ENCODE measurements around the gene HERC5. TPM values are rescaled to one million over a fixed set of nuclear protein-coding genes. Genes with fewer than 3 reads are reported as not detected.

HERC5 gene
- total and polyA plus RNA-seq, 2 experiments from 2014 or later: 0.10 to 0.32 TPM

DNA sequence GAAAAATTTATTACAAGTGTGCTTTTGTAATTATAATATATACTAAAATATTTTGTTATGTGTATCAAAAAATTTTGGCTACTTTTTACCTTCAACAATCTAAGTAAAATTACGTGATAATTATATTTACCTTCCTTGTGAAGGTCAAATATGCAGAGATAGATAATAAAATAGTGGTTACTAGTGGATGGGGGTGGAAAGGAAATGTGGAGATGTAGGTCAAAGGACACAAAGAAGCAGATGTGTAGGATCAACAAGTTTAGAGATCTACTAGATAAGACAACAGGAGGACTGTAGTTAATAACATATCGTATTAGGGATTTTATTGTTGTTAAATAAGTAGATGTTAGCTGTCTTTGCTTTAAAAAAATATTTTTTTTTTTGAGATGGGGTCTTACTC is 21.3 kb downstream of the HERC5 start:
- Histone ChIP-seq H3K27me3 (replicated peaks; ENCODE audit: insufficient read depth) (no peaks in the 10 kb centered on the region), H4K20me1 (ENCODE audit: insufficient read depth) (no peaks in the 10 kb centered on the region), H3K9me3 (ENCODE audit: low read depth) (no peaks in the 10 kb centered on the region), H3K9ac (no peak overlapping the region), H2AFZ (no peak overlapping the region), H3K4me1 (ENCODE audit: insufficient read depth) (no peaks in the 10 kb centered on the region), H3K4me2 (ENCODE audit: unreplicated experiment) (no peak overlapping the region), H3K79me2 (ENCODE audit: insufficient read depth) (no peaks in the 10 kb centered on the region), H3K4me3 (no peak overlapping the region), H3K36me3 (ENCODE audit: low read depth) (no peaks in the 10 kb centered on the region), H3F3A (ENCODE audit: insufficient read depth) (no peaks in the 10 kb centered on the region), H3K9me2 (ENCODE audit: insufficient read depth) (no peaks in the 10 kb centered on the region), H3K27ac (no peak overlapping the region)
- WGBS, 2 experiments (ENCODE audit: low coverage in 1 of 2, low lambda C conversion rate in 2 of 2, missing lambda C conversion rate in 2 of 2): 84 to 90% methylated on average over 2 of the region's 2 CpGs
- no peak for DNase-seq
- in situ Hi-C loops (cut with MboI): no loop called here
- TF ChIP-seq EZH2phosphoT487 (IDR thresholded peaks at IDR 0.05; ENCODE audit: insufficient read depth, low read depth) (no peak), EZH2 (IDR thresholded peaks at IDR 0.05; ENCODE audit: insufficient read depth, poor library complexity, severe bottlenecking) (no peak)

DNA sequence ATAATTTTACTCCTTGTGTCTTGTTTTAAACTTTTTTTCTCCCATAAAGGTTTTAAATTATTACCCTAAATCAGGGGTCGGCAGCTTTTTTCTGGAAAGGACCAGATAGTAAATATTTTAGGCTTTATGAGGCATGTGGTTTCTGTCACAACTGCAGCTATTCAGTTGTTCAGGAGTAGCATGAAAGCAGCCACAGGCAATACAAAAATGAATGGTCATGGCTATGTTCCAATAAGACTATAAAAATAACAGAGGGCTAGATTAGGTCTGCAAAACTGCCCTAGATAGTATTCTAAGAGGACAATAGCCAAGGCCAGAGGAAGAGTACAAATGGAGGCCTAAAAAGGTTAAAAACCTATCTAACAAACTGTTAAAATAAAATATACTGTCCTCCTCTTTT is 24.6 kb downstream of the HERC5 start:
- no peaks in the 10 kb centered on the region for H3K36me3 ChIP-seq (ENCODE audit: low read depth)
- in situ Hi-C loops (cut with MboI): no loop called here
- H3K79me2 ChIP-seq (ENCODE audit: insufficient read depth): no peaks in the 10 kb centered on the region
- H3K9me2 ChIP-seq (ENCODE audit: insufficient read depth): no peaks in the 10 kb centered on the region
- no peak for DNase-seq
- no peak for TF ChIP-seq EZH2 (IDR thresholded peaks at IDR 0.05; ENCODE audit: insufficient read depth, poor library complexity, severe bottlenecking)
- no peak for TF ChIP-seq EZH2phosphoT487 (IDR thresholded peaks at IDR 0.05; ENCODE audit: insufficient read depth, low read depth)
- H3K4me3 ChIP-seq: no peak overlapping the region
- no peaks in the 10 kb centered on the region for H4K20me1 ChIP-seq (ENCODE audit: insufficient read depth)
- H2AFZ ChIP-seq: no peak overlapping the region
- no peak overlapping the region for H3K4me2 ChIP-seq (ENCODE audit: unreplicated experiment)
- H3K27ac ChIP-seq: no peak overlapping the region
- no peaks in the 10 kb centered on the region for H3K4me1 ChIP-seq (ENCODE audit: insufficient read depth)
- H3K9ac ChIP-seq: no peak overlapping the region
- H3K27me3 ChIP-seq (replicated peaks; ENCODE audit: insufficient read depth): no peaks in the 10 kb centered on the region
- H3K9me3 ChIP-seq (ENCODE audit: low read depth): no peaks in the 10 kb centered on the region
- WGBS, 2 experiments (ENCODE audit: low coverage in 1 of 2, low lambda C conversion rate in 2 of 2, missing lambda C conversion rate in 2 of 2): 40 to 50% methylated on average over 1 of the region's 1 CpG
- H3F3A ChIP-seq (ENCODE audit: insufficient read depth): no peaks in the 10 kb centered on the region

DNA sequence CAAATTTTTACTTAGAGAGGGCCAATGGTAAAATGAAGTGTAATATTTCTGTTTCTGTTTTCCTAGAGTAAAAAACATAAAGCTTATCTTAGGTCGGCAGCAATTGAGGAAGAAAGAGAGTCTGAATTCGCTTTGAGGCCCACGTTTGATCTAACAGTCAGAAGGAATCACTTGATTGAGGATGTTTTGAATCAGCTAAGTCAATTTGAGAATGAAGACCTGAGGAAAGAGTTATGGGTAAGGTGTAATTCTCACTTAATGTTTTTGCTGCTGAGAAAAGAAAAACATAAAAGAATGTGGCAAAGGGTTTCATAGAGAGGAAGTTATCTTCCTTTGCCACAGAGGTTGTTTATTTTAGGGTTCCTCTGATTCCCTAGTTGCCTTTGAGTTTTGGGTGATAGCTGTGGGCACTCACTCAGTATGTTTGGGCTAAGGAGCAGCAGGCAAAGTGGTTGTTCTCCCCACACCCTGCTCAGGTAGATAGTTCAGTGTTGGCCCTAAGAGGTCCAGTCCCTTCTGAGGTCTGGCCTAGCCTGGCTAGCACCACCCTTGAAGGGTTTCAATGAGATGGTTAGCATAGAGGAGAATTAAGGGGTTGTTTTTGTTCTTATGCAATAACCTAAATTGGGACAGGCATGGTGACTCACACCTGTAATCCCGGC is 32.3 kb downstream of the HERC5 start:
- H3K4me2 ChIP-seq (ENCODE audit: unreplicated experiment): no peak overlapping the region

DNA sequence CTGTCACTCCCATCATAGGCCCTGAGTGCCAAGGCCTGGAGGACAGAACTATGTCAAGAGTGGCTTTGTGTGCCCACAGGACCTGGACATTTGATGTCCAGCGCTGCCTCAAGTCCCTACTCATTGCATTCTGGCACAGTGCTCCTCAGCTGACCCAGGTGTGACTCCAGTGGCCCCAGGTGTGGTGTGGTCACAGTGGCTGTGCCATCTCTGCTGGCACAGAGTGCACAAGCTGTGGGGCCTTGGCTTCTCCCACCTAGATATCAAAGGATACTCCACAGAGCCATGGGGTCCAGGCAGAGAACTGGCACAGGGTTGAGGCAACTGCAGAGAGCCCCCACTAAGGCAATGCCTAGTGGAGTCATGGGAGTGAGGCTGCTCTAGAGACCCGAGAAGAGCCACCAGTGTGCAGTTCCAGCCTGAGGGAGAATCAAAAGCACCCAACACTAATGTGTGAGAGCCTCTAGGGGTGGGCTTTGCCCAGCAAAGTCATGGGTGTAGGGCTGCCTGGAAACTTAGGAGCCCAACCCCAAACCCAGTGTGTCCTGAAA is 41.0 kb downstream of the HERC5 start:
- Histone ChIP-seq H3K36me3 (ENCODE audit: low read depth) (no peaks in the 10 kb centered on the region), H3K27ac (no peak overlapping the region), H3K79me2 (ENCODE audit: insufficient read depth) (no peaks in the 10 kb centered on the region), H3K9me3 (ENCODE audit: low read depth) (no peaks in the 10 kb centered on the region), H3K4me2 (ENCODE audit: unreplicated experiment) (no peak overlapping the region), H3F3A (ENCODE audit: insufficient read depth) (no peaks in the 10 kb centered on the region), H2AFZ (no peak overlapping the region), H3K9me2 (ENCODE audit: insufficient read depth) (no peaks in the 10 kb centered on the region), H3K9ac (no peak overlapping the region), H3K4me3 (no peak overlapping the region), H4K20me1 (ENCODE audit: insufficient read depth) (no peaks in the 10 kb centered on the region), H3K4me1 (ENCODE audit: insufficient read depth) (no peaks in the 10 kb centered on the region), H3K27me3 (replicated peaks; ENCODE audit: insufficient read depth) (no peaks in the 10 kb centered on the region; the same call in 1 of the 2 replicates)
- TF ChIP-seq EZH2 (IDR thresholded peaks at IDR 0.05; ENCODE audit: insufficient read depth, poor library complexity, severe bottlenecking) (no peak), EZH2phosphoT487 (IDR thresholded peaks at IDR 0.05; ENCODE audit: insufficient read depth, low read depth) (no peak)
- no peak for DNase-seq
- WGBS, 2 experiments (ENCODE audit: low coverage in 1 of 2, low lambda C conversion rate in 2 of 2, missing lambda C conversion rate in 2 of 2): 56 to 57% methylated on average over 2 of the region's 2 CpGs
- in situ Hi-C loops (cut with MboI): no loop called here

More for the DNA sequence above, 32.3 kb downstream of the HERC5 start:
- H2AFZ ChIP-seq: no peak overlapping the region
- no peak for TF ChIP-seq EZH2 (IDR thresholded peaks at IDR 0.05; ENCODE audit: insufficient read depth, poor library complexity, severe bottlenecking)
- no peak for TF ChIP-seq EZH2phosphoT487 (IDR thresholded peaks at IDR 0.05; ENCODE audit: insufficient read depth, low read depth)
- no peaks in the 10 kb centered on the region for H4K20me1 ChIP-seq (ENCODE audit: insufficient read depth)
- in situ Hi-C loops (cut with MboI): no loop called here
- no peak overlapping the region for H3K4me3 ChIP-seq
- WGBS, 2 experiments (ENCODE audit: low coverage in 1 of 2, low lambda C conversion rate in 2 of 2, missing lambda C conversion rate in 2 of 2): 91 to 93% methylated on average over 4 of the region's 4 CpGs
- no peaks in the 10 kb centered on the region for H3K79me2 ChIP-seq (ENCODE audit: insufficient read depth)
- no peaks in the 10 kb centered on the region for H3K9me3 ChIP-seq (ENCODE audit: low read depth)
- no peaks in the 10 kb centered on the region; the same call in 1 of the 2 replicates for H3K27me3 ChIP-seq (replicated peaks; ENCODE audit: insufficient read depth)
- no peak for DNase-seq
- no peaks in the 10 kb centered on the region for H3K4me1 ChIP-seq (ENCODE audit: insufficient read depth)
- H3K27ac ChIP-seq: no peak overlapping the region
- no peak overlapping the region for H3K9ac ChIP-seq
- H3F3A ChIP-seq (ENCODE audit: insufficient read depth): no peaks in the 10 kb centered on the region
- no peaks in the 10 kb centered on the region for H3K36me3 ChIP-seq (ENCODE audit: low read depth)
- H3K9me2 ChIP-seq (ENCODE audit: insufficient read depth): no peaks in the 10 kb centered on the region
